BLaER1 treated with 17β-estradiol and CSF1 and Interleukin-3, amounts not matched to agents 10 nM and 100 nM (cell line): Measurements from ENCODE around the gene PRPS1.

Experiments used
- H3K27ac ChIP-seq, 11 experiments: shearing (Covaris generic); formaldehyde crosslinking; 2 replicates each; pipeline ENCODE4 v1.8.1; 2022
- H3K27me3 ChIP-seq, 11 experiments: shearing (Covaris generic); formaldehyde crosslinking; 2 replicates each; pipeline ENCODE4 v1.8.1; 2022
- H3K36me3 ChIP-seq, 11 experiments: shearing (Covaris generic); formaldehyde crosslinking; 2 replicates each; pipeline ENCODE4 v1.8.1; 2022
- H3K4me1 ChIP-seq, 10 experiments: shearing (Covaris generic); formaldehyde crosslinking; 2 replicates each; pipeline ENCODE4 v1.8.1; 2022
- H3K4me2 ChIP-seq, 11 experiments: shearing (Covaris generic); formaldehyde crosslinking; 2 replicates each; pipeline ENCODE4 v1.8.1; 2022
- H3K4me3 ChIP-seq, 10 experiments: shearing (Covaris generic); formaldehyde crosslinking; 2 replicates each; pipeline ENCODE4 v1.8.1; 2022
- H3K9ac ChIP-seq, 11 experiments: shearing (Covaris generic); formaldehyde crosslinking; 2 replicates each; pipeline ENCODE4 v1.8.1; 2022
- H3K9me3 ChIP-seq, 11 experiments: shearing (Covaris generic); formaldehyde crosslinking; replicated peaks in 1 of 11; 2 replicates each; pipeline ENCODE4 v1.8.1; 2022
- H4K20me1 ChIP-seq, 11 experiments: shearing (Covaris generic); formaldehyde crosslinking; 2 replicates each; pipeline ENCODE4 v1.8.1; 2022
- Cebpa-rat ChIP-seq, 11 experiments: shearing (Covaris generic); IDR thresholded peaks; 2 replicates each; pipeline ENCODE4 v1.8.1; 2022

The PRPS1 gene

DNA sequence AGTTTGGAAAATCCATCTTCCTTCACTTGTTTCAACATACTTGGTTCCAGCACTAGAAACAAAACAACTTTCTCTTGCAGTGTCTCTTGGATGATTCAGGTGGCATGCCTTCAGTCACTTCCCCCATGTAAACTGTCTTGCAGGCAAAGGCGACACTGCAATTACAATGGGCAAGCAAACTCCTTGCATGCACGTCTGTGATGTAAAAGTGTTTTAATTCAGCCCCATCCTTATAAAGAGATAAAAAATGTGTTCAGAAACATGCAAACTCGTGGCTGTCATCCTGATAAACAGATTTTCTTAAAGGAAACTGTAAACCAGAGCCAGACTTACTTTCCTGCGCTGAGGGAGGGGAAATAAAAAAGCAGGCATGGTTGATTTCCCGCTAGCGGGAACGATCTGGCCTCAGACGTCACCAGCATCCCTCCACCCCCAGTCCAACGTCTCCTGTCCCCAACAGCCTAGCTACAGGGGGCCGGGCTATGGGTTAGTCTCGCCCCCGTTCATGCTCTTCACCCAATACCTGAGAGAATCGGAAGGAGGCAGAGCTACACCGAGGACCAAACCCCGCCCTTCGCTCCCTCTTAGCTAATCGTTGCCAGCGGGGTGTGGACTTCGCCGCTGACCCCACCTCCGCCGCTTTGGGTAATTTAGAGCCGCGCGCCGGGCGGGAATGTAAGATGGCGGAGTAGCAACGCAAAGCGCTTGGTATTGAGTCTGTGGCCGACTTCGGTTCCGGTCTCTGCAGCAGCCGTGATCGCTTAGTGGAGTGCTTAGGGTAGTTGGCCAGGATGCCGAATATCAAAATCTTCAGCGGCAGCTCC is at the start of gene PRPS1:
TSS of gene PRPS1 (plus strand) at position 673 of the 824 bp plus-strand sequence. CDS start at position 792, 119 bp downstream.
- Histone ChIP-seq H3K36me3 (no peaks in the 10 kb centered on the region), H3K27me3 (peaks cover 50 to 94% (median 89%) of the 10 kb centered on the region in 11 experiments), H3K9me3 (peaks cover 3 to 12% (median 8%) of the 10 kb centered on the region in 11 experiments), H3K4me1 (peaks cover 10 to 39% (median 17%) of the 10 kb centered on the region in 10 experiments; a peak in 15 of 20 replicates), H3K27ac (peak within 1 kb of the TSS; percentile 24 to 89 (median 81); a peak in 21 of 22 replicates), H3K4me3 (peak within 1 kb of the TSS; percentile 59 to 82 (median 73)), H3K4me2 (peak within 1 kb of the TSS; percentile 63 to 82 (median 75)), H3K9ac (peak within 1 kb of the TSS; percentile 75 to 86 (median 82)), H4K20me1 (peaks cover 0 to 39% (median 20%) of the 10 kb centered on the region in 11 experiments; a peak in 15 of 22 replicates)
- TF ChIP-seq Cebpa-rat (IDR thresholded peaks at IDR 0.05) = no peak

GRCh38 chrX:107579956-107580355 is 48.4 kb upstream of the PRPS1 start:
- Histone ChIP-seq H3K27me3 (peaks cover 8 to 56% (median 32%) of the 10 kb centered on the region in 11 experiments; a peak in 19 of 22 replicates), H3K9me3 (peaks cover 19 to 27% (median 22%) of the 10 kb centered on the region in 11 experiments; a peak in 20 of 22 replicates), H3K4me3 (no peak overlapping the region), H3K9ac (no peak overlapping the region), H3K27ac (no peak overlapping the region), H3K36me3 (no peaks in the 10 kb centered on the region), H3K4me2 (no peak overlapping the region), H3K4me1 (no peaks in the 10 kb centered on the region), H4K20me1 (0 out of 22 replicates have a peak, but pooled peaks cover 0 to 5% (median 0%) of the 10 kb centered on the region in 11 experiments)
- no peak for TF ChIP-seq Cebpa-rat (IDR thresholded peaks at IDR 0.05)

- Histone ChIP-seq H3K4me2 (no peak overlapping the region), H4K20me1 (0 out of 22 replicates have a peak, but pooled peaks cover 0 to 5% (median 0%) of the 10 kb centered on the region in 11 experiments), H3K9me3 (peaks cover 19 to 31% (median 22%) of the 10 kb centered on the region in 11 experiments; a peak in 20 of 22 replicates), H3K27me3 (peaks cover 15 to 56% (median 41%) of the 10 kb centered on the region in 11 experiments; a peak in 20 of 22 replicates), H3K27ac (no peak overlapping the region), H3K9ac (no peak overlapping the region), H3K4me1 (no peaks in the 10 kb centered on the region), H3K36me3 (no peaks in the 10 kb centered on the region), H3K4me3 (no peak overlapping the region)
- TF ChIP-seq Cebpa-rat (IDR thresholded peaks at IDR 0.05) = no peak
Observed at GRCh38 chrX:107581923-107582322, 46.4 kb upstream of the PRPS1 start.

DNA sequence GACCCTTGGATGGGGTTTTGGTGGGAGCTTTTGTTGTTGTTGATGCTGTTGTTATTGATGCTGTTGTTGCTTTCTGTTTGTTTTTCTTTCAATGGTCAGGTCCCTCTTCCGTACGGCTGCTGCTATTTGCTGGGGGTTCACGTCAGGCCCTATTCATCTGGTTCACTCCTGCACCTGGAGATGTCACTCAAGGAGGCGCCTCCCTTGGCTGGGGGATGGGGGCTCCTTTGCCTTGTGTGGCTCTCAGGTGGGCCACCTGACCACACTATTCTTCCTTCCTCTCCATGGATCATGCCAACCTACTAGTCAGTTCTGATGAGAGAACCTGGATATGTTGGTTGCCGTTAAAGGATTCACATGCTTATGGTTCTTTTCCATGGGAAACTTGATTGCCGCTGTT is 39.1 kb upstream of the PRPS1 start:
- no peaks in the 10 kb centered on the region for H4K20me1 ChIP-seq
- no peak overlapping the region for H3K4me3 ChIP-seq
- TF ChIP-seq Cebpa-rat (IDR thresholded peaks at IDR 0.05) = no peak
- peaks cover 4 to 32% (median 7%) of the 10 kb centered on the region in 11 experiments; a peak in 16 of 22 replicates for H3K9me3 ChIP-seq
- H3K27ac ChIP-seq = no peak overlapping the region
- peaks cover 34 to 91% (median 81%) of the 10 kb centered on the region in 11 experiments; a peak in 21 of 22 replicates for H3K27me3 ChIP-seq
- no peaks in the 10 kb centered on the region for H3K36me3 ChIP-seq
- H3K4me1 ChIP-seq = no peaks in the 10 kb centered on the region
- H3K9ac ChIP-seq = no peak overlapping the region
- H3K4me2 ChIP-seq = no peak overlapping the region

DNA sequence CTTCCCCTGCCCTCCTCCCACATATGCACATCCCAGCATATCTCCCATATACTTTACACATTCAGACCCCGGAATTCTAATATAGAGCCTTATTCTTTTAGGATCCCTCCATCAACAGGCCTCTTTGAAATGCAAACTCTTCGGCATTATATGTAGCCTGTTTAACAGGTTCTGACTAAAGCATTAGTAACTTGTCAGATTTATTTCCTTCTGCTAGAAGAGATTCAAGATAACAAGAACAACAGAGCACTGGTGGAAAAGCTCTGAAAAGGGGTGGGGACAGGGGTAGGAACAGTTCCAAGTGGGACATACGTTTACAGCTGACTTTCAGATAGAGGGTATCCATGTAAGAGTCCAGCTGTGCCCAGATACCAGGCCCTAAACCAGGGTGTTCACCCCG is 31.7 kb upstream of the PRPS1 start:
- Histone ChIP-seq H3K27ac (no peak overlapping the region), H3K4me2 (no peak overlapping the region), H3K9me3 (peaks cover 0 to 10% (median 0%) of the 10 kb centered on the region in 11 experiments; a peak in 1 of 22 replicates), H3K4me1 (0 out of 20 replicates have a peak, but pooled peaks cover 0 to 7% (median 0%) of the 10 kb centered on the region in 10 experiments), H3K27me3 (peaks cover 49 to 98% (median 89%) of the 10 kb centered on the region in 11 experiments), H3K4me3 (no peak overlapping the region), H3K36me3 (no peaks in the 10 kb centered on the region), H4K20me1 (peaks cover 0 to 6% (median 0%) of the 10 kb centered on the region in 11 experiments; a peak in 4 of 22 replicates), H3K9ac (no peak overlapping the region)
- TF ChIP-seq Cebpa-rat (IDR thresholded peaks at IDR 0.05) = no peak

- Histone ChIP-seq H4K20me1 (peaks cover 0 to 9% (median 0%) of the 10 kb centered on the region in 11 experiments; a peak in 5 of 22 replicates), H3K27ac (no peak overlapping the region), H3K36me3 (no peaks in the 10 kb centered on the region), H3K4me1 (0 out of 20 replicates have a peak, but pooled peaks cover 0 to 7% (median 0%) of the 10 kb centered on the region in 10 experiments), H3K9me3 (peaks cover 0 to 10% (median 0%) of the 10 kb centered on the region in 11 experiments; a peak in 1 of 22 replicates), H3K4me2 (no peak overlapping the region), H3K27me3 (peaks cover 53 to 100% (median 90%) of the 10 kb centered on the region in 11 experiments), H3K9ac (no peak overlapping the region), H3K4me3 (no peak overlapping the region)
- no peak for TF ChIP-seq Cebpa-rat (IDR thresholded peaks at IDR 0.05)
Observed at GRCh38 chrX:107597264-107597663, 31.0 kb upstream of the PRPS1 start.

DNA sequence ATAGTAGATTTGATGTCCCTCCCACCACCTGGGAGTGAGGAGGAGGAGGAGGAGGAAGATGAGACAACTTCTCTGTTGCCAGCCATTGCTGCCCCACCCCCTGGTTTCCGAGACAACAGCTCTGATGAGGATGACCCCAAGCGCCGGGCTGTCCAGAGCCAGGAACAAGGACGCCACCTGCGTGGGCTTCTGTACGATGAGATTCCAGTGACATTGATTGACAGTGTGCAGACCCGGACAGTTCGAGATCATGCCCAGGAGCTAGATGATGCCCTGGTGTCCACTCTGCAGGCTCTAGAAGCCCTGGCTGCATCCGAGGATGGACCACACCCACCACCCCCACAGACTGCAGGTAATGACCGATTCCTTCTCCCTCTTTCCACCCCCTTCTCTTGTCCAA is 30.5 kb upstream of the PRPS1 start:
- peaks cover 0 to 8% (median 0%) of the 10 kb centered on the region in 11 experiments; a peak in 1 of 22 replicates for H3K9me3 ChIP-seq
- H4K20me1 ChIP-seq = peaks cover 0 to 13% (median 0%) of the 10 kb centered on the region in 11 experiments; a peak in 5 of 22 replicates

GRCh38 chrX:107599450-107599861 is 28.9 kb upstream of the PRPS1 start:
- Histone ChIP-seq H3K4me1 (0 out of 20 replicates have a peak, but pooled peaks cover 0 to 5% (median 0%) of the 10 kb centered on the region in 10 experiments), H3K4me2 (no peak overlapping the region), H3K27ac (no peak overlapping the region), H3K9ac (no peak overlapping the region), H4K20me1 (peaks cover 0 to 22% (median 0%) of the 10 kb centered on the region in 11 experiments; a peak in 6 of 22 replicates), H3K4me3 (no peak overlapping the region), H3K9me3 (no peaks in the 10 kb centered on the region), H3K27me3 (peaks cover 56 to 95% (median 86%) of the 10 kb centered on the region in 11 experiments), H3K36me3 (no peaks in the 10 kb centered on the region)
- TF ChIP-seq Cebpa-rat (IDR thresholded peaks at IDR 0.05) = no peak

More for the DNA sequence above, 30.5 kb upstream of the PRPS1 start:
- H3K36me3 ChIP-seq = no peaks in the 10 kb centered on the region
- H3K4me1 ChIP-seq = 0 out of 20 replicates have a peak, but pooled peaks cover 0 to 7% (median 0%) of the 10 kb centered on the region in 10 experiments
- H3K4me2 ChIP-seq = no peak overlapping the region
- H3K4me3 ChIP-seq = no peak overlapping the region
- H3K27ac ChIP-seq = no peak overlapping the region
- no peak overlapping the region for H3K9ac ChIP-seq
- peaks cover 52 to 100% (median 91%) of the 10 kb centered on the region in 11 experiments for H3K27me3 ChIP-seq
- no peak for TF ChIP-seq Cebpa-rat (IDR thresholded peaks at IDR 0.05)

DNA sequence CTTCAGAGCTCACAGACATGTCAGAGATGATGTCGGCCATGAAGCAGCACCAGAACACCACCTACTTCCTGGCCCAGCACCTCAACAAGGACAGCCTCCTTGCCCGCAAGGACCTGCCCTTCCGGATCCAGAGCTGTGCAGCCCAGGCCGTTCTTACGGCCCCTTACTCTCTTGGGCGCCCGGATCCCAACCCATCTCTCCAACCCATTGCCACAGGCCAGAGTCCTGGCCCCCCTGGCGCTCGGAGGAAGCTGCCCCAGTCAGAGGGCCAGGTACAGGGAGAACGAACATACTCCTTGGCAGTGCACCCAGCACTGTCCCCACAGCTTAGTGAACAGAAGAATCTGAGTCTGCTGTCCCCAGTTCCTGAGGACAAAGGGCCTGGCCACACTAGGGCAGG is 27.9 kb upstream of the PRPS1 start:
- no peak overlapping the region for H3K4me3 ChIP-seq
- peaks cover 0 to 22% (median 0%) of the 10 kb centered on the region in 11 experiments; a peak in 6 of 22 replicates for H4K20me1 ChIP-seq
- H3K9me3 ChIP-seq = no peaks in the 10 kb centered on the region
- no peaks in the 10 kb centered on the region for H3K36me3 ChIP-seq
- H3K4me1 ChIP-seq = no peaks in the 10 kb centered on the region
- H3K4me2 ChIP-seq = no peak overlapping the region
- H3K27ac ChIP-seq = no peak overlapping the region
- peaks cover 60 to 96% (median 90%) of the 10 kb centered on the region in 11 experiments for H3K27me3 ChIP-seq
- TF ChIP-seq Cebpa-rat (IDR thresholded peaks at IDR 0.05) = no peak
- H3K9ac ChIP-seq = no peak overlapping the region
